GM12878 (cell line): ENCODE measurements around the gene SESN3. TPM values are rescaled to one million over a fixed set of nuclear protein-coding genes. Genes with fewer than 3 reads are reported as not detected.

ENCODE experiments used
- EP300 ChIP-seq, 2 experiments: fragments of 150-350 bp in 1 of 2; IDR thresholded peaks; 2 replicates each; pipeline ENCODE4 v1.6.1; 2011 to 2012; ENCODE audit warnings: low read depth in 2 of 2, low read length in 2 of 2, borderline replicate concordance in 1 of 2, improper control_type of control experiment in 1 of 2, inconsistent platforms in 1 of 2; ENCODE audit not compliant: control insufficient read depth in 1 of 2
- MYB ChIP-seq: fragments of 150-350 bp; IDR thresholded peaks from 2 replicates; pipeline ENCODE4 v1.6.1; 2014; ENCODE audit warnings: mild to moderate bottlenecking, low read depth, low read length, borderline replicate concordance
- NFIC ChIP-seq: IDR thresholded peaks from 2 replicates; pipeline ENCODE4 v1.6.1; 2012; ENCODE audit warnings: low read depth, mild to moderate bottlenecking, inconsistent platforms, low read length, moderate library complexity
- NFXL1 ChIP-seq: fragments of 450-650 bp; IDR thresholded peaks from 2 replicates; pipeline ENCODE4 v1.6.1; 2017; ENCODE audit warnings: antibody characterized with exemption, mild to moderate bottlenecking, borderline replicate concordance
- NFYA ChIP-seq: IDR thresholded peaks from 2 replicates; pipeline ENCODE4 v1.6.1; 2011; ENCODE audit warnings: low read depth, mild to moderate bottlenecking, low read length, improper control_type of control experiment, borderline replicate concordance
- SPI1 ChIP-seq: IDR thresholded peaks from 2 replicates; pipeline ENCODE4 v1.6.1; 2011; ENCODE audit warnings: low read depth, mild to moderate bottlenecking, low read length, moderate library complexity, borderline replicate concordance; ENCODE audit not compliant: insufficient read depth
- TAF1 ChIP-seq: IDR thresholded peaks from 2 replicates; pipeline ENCODE4 v1.6.1; 2011; ENCODE audit warnings: mild to moderate bottlenecking, low read depth, low read length, borderline replicate concordance
- ZBED1 ChIP-seq: IDR thresholded peaks from 2 replicates; pipeline ENCODE4 v1.6.1; 2016; ENCODE audit warnings: borderline replicate concordance
- ZNF384 ChIP-seq: IDR thresholded peaks from 2 replicates; pipeline ENCODE4 v1.6.1; 2012; ENCODE audit warnings: low read depth, mild to moderate bottlenecking, low read length, improper control_type of control experiment, borderline replicate concordance
- polyA plus RNA-seq, 11 experiments: library from polyadenylated mRNA; depleted of rRNA in 4 of 11; unstranded in 6 of 11; stranded (reverse) in 5 of 11; fragments of >200 nt; fragmentation: Nextera tagmentation in 4 of 11; fragmentation: Illumina TruSeq in 1 of 11; extraction: Ambion mirVana in 4 of 11; extraction: Trizol in 1 of 11; gene quantifications; 1 replicate in 1 of 11; 2 replicates in 10 of 11; pipeline versions ENCODE4 v1.2.1 to v1.2.3, GENCODE V29; 2011 to 2016; ENCODE audit warnings: inconsistent platforms in 2 of 11, missing spikeins in 2 of 11, low read depth in 1 of 11
- total RNA-seq, 4 experiments: library from RNA; depleted of rRNA in 3 of 4; stranded (reverse); fragments of >200 nt in 3 of 4; fragmentation: Illumina TruSeq in 1 of 4; extraction: Trizol in 1 of 4; gene quantifications; 2 replicates each; pipeline versions ENCODE4 v1.2.1 to v1.2.3, GENCODE V29; 2013 to 2021
- TF ChIP-seq, protein P1 (sequence below): fragments of 450-650 bp; formaldehyde crosslinking; IDR thresholded peaks from 2 replicates; pipeline ENCODE4 v1.4.0; 2020; ENCODE audit warnings: mild to moderate bottlenecking, moderate library complexity
- TF ChIP-seq, protein P2 (sequence below): fragments of 450-650 bp; formaldehyde crosslinking; IDR thresholded peaks from 2 replicates; pipeline ENCODE4 v1.5.0; 2022; ENCODE audit warnings: mild to moderate bottlenecking, missing genetic modification characterization
- TF ChIP-seq, protein P3 (sequence below): fragments of 450-650 bp; IDR thresholded peaks from 2 replicates; pipeline ENCODE4 v1.6.1; 2016; ENCODE audit warnings: mild to moderate bottlenecking

The SESN3 gene
- total and polyA plus RNA-seq, 10 of the 15 experiments (the other 5 are each of a cell fraction or from before 2014, with no cell fraction given), result 0.64 to 6.7 (median 3.0) TPM

DNA sequence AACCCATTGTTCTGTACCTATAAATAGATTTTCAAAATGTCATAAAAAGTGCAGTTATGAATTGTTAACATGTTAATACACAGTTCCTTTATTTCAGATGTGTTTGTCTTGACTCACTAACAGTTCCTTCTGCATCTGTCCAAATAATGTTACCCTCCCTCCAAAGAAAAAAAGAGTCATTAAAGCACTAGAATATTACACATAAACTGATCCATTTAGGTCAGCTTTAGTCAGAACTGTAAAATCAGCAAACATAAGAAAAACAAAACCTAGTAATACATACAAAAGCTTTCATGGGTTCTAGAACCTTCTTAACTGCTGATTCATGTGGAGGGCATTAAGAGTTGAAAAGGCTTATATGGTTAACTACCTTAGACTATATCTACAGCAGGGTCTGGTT lies 65.4 kb downstream of the SESN3 start (continued):
- TF ChIP-seq, protein P1, sequence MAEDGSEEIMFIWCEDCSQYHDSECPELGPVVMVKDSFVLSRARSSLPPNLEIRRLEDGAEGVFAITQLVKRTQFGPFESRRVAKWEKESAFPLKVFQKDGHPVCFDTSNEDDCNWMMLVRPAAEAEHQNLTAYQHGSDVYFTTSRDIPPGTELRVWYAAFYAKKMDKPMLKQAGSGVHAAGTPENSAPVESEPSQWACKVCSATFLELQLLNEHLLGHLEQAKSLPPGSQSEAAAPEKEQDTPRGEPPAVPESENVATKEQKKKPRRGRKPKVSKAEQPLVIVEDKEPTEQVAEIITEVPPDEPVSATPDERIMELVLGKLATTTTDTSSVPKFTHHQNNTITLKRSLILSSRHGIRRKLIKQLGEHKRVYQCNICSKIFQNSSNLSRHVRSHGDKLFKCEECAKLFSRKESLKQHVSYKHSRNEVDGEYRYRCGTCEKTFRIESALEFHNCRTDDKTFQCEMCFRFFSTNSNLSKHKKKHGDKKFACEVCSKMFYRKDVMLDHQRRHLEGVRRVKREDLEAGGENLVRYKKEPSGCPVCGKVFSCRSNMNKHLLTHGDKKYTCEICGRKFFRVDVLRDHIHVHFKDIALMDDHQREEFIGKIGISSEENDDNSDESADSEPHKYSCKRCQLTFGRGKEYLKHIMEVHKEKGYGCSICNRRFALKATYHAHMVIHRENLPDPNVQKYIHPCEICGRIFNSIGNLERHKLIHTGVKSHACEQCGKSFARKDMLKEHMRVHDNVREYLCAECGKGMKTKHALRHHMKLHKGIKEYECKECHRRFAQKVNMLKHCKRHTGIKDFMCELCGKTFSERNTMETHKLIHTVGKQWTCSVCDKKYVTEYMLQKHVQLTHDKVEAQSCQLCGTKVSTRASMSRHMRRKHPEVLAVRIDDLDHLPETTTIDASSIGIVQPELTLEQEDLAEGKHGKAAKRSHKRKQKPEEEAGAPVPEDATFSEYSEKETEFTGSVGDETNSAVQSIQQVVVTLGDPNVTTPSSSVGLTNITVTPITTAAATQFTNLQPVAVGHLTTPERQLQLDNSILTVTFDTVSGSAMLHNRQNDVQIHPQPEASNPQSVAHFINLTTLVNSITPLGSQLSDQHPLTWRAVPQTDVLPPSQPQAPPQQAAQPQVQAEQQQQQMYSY (CRISPR knock-in tag), result no peak
- TF ChIP-seq, protein P2, sequence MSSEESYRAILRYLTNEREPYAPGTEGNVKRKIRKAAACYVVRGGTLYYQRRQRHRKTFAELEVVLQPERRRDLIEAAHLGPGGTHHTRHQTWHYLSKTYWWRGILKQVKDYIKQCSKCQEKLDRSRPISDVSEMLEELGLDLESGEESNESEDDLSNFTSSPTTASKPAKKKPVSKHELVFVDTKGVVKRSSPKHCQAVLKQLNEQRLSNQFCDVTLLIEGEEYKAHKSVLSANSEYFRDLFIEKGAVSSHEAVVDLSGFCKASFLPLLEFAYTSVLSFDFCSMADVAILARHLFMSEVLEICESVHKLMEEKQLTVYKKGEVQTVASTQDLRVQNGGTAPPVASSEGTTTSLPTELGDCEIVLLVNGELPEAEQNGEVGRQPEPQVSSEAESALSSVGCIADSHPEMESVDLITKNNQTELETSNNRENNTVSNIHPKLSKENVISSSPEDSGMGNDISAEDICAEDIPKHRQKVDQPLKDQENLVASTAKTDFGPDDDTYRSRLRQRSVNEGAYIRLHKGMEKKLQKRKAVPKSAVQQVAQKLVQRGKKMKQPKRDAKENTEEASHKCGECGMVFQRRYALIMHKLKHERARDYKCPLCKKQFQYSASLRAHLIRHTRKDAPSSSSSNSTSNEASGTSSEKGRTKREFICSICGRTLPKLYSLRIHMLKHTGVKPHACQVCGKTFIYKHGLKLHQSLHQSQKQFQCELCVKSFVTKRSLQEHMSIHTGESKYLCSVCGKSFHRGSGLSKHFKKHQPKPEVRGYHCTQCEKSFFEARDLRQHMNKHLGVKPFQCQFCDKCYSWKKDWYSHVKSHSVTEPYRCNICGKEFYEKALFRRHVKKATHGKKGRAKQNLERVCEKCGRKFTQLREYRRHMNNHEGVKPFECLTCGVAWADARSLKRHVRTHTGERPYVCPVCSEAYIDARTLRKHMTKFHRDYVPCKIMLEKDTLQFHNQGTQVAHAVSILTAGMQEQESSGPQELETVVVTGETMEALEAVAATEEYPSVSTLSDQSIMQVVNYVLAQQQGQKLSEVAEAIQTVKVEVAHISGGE (CRISPR knock-in tag), result no peak
- TF ChIP-seq ZNF384, result no peak
- TF ChIP-seq NFYA, result no peak
- TF ChIP-seq NFXL1, result no peak
- no peak for TF ChIP-seq SPI1
- no peak for TF ChIP-seq MYB
- TF ChIP-seq, protein P3, sequence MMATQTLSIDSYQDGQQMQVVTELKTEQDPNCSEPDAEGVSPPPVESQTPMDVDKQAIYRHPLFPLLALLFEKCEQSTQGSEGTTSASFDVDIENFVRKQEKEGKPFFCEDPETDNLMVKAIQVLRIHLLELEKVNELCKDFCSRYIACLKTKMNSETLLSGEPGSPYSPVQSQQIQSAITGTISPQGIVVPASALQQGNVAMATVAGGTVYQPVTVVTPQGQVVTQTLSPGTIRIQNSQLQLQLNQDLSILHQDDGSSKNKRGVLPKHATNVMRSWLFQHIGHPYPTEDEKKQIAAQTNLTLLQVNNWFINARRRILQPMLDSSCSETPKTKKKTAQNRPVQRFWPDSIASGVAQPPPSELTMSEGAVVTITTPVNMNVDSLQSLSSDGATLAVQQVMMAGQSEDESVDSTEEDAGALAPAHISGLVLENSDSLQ, result no peak
- no peak for TF ChIP-seq ZBED1
- no peak for TF ChIP-seq NFIC
- no peak for TF ChIP-seq TAF1
- no peak for TF ChIP-seq EP300 (IDR thresholded peaks at IDR 0.05; ENCODE audit: borderline replicate concordance in 1 of 2, control insufficient read depth in 1 of 2, low read depth in 2 of 2, low read length in 2 of 2)
